Measurements from ENCODE around the gene NDST4.

- TF ChIP-seq CTCF (IDR thresholded peaks at IDR 0.05) (no peak), POLR2A (IDR thresholded peaks at IDR 0.05) (no peak), POLR2AphosphoS5 (IDR thresholded peaks at IDR 0.05) (no peak), EP300 (IDR thresholded peaks at IDR 0.05) (no peak)
Observed at GRCh38 chr4:114807357-114807756, 306.1 kb downstream of the NDST4 start.
